Measurements from ENCODE around the gene LRRC14B. TPM values are rescaled to one million over a fixed set of nuclear protein-coding genes. Genes with fewer than 3 reads are reported as not detected.

Gene LRRC14B
- total and polyA plus RNA-seq, 2 of the 13 experiments (the other 11 are each of a cell fraction or from before 2014, with no cell fraction given) = not detected

DNA sequence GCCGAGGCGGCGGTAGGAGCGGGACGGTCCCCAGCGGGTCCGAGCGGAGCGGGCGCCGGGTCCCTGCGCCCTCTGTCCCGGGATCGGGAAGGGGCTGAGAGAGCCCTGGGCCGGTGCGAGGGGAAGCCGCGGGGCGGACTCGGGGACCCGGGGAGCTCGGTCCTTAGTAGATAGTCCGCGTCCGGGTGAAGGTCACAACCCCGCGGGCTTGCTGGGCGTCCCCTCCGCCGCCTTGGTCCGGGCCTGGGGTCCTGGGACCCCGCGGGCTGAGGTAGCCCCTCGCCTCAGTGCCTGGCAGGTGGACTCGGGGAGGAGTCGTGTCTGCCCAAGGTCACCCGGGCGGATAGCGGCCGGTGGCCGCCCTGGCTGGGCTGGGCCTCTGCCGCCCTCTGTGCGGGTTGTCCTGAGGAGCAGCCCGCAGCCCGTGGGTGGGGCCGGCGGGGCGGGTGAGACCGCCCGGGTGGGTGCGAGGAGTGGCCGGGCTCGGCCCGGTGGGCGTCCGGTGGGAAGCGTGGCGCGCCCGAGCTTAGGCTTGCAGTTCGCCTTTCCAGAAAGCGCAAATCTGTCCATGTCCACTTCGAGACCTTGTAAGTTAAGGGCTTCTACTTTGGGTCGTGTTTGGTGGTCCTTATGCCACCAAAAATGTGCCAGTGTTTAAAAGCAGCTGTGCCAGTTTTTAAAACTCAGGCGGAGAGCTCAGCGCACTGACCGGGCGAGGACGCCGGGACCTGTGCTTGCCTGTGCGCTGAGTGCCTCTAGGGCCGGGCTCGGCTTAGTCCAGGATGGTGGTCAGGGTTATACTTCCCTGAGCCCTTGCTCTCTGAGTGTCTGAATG lies 27.4 kb downstream of the LRRC14B start (continued):
- TF ChIP-seq MED8 (CRISPR knock-in tag; IDR thresholded peaks at IDR 0.05; ENCODE audit: insufficient replicate concordance) = peak; percentile 37
- TF ChIP-seq SMARCE1 (IDR thresholded peaks at IDR 0.05; ENCODE audit: borderline replicate concordance) = no peak
- TF ChIP-seq, protein P1, sequence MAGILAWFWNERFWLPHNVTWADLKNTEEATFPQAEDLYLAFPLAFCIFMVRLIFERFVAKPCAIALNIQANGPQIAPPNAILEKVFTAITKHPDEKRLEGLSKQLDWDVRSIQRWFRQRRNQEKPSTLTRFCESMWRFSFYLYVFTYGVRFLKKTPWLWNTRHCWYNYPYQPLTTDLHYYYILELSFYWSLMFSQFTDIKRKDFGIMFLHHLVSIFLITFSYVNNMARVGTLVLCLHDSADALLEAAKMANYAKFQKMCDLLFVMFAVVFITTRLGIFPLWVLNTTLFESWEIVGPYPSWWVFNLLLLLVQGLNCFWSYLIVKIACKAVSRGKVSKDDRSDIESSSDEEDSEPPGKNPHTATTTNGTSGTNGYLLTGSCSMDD (CRISPR knock-in tag; IDR thresholded peaks at IDR 0.05) = no peak
- TF ChIP-seq, protein P2, sequence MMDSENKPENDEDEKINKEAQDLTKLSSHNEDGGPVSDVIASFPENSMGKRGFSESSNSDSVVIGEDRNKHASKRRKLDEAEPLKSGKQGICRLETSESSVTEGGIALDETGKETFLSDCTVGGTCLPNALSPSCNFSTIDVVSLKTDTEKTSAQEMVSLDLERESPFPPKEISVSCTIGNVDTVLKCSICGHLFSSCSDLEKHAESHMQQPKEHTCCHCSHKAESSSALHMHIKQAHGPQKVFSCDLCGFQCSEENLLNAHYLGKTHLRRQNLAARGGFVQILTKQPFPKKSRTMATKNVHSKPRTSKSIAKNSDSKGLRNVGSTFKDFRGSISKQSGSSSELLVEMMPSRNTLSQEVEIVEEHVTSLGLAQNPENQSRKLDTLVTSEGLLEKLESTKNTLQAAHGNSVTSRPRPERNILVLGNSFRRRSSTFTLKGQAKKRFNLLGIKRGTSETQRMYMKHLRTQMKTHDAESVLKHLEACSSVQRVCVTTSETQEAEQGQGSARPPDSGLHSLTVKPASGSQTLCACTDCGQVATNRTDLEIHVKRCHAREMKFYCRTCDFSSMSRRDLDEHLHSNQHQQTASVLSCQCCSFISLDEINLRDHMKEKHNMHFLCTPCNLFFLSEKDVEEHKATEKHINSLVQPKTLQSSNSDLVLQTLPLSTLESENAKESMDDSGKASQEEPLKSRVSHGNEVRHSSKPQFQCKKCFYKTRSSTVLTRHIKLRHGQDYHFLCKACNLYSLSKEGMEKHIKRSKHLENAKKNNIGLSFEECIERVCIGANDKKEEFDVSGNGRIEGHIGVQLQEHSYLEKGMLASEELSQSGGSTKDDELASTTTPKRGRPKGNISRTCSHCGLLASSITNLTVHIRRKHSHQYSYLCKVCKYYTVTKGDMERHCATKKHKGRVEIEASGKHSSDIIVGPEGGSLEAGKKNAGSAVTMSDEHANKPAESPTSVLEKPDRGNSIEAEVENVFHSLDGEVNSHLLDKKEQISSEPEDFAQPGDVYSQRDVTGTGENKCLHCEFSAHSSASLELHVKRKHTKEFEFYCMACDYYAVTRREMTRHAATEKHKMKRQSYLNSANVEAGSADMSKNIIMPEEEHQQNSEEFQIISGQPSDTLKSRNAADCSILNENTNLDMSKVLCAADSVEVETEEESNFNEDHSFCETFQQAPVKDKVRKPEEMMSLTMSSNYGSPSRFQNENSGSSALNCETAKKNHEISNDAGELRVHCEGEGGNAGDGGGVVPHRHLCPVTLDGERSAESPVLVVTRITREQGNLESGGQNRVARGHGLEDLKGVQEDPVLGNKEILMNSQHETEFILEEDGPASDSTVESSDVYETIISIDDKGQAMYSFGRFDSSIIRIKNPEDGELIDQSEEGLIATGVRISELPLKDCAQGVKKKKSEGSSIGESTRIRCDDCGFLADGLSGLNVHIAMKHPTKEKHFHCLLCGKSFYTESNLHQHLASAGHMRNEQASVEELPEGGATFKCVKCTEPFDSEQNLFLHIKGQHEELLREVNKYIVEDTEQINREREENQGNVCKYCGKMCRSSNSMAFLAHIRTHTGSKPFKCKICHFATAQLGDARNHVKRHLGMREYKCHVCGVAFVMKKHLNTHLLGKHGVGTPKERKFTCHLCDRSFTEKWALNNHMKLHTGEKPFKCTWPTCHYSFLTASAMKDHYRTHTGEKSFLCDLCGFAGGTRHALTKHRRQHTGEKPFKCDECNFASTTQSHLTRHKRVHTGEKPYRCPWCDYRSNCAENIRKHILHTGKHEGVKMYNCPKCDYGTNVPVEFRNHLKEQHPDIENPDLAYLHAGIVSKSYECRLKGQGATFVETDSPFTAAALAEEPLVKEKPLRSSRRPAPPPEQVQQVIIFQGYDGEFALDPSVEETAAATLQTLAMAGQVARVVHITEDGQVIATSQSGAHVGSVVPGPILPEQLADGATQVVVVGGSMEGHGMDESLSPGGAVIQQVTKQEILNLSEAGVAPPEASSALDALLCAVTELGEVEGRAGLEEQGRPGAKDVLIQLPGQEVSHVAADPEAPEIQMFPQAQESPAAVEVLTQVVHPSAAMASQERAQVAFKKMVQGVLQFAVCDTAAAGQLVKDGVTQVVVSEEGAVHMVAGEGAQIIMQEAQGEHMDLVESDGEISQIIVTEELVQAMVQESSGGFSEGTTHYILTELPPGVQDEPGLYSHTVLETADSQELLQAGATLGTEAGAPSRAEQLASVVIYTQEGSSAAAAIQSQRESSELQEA (CRISPR knock-in tag; IDR thresholded peaks at IDR 0.05; ENCODE audit: not compliant biosample characterization) = peak; percentile 3
- no peak for TF ChIP-seq ZNF615 (CRISPR knock-in tag; IDR thresholded peaks at IDR 0.05; ENCODE audit: borderline replicate concordance)
- no peak for TF ChIP-seq JARID2 (CRISPR knock-in tag; IDR thresholded peaks at IDR 0.05; ENCODE audit: insufficient replicate concordance)
- TF ChIP-seq KMT2A (CRISPR knock-in tag; IDR thresholded peaks at IDR 0.05) = no peak
- TF ChIP-seq GZF1 (CRISPR knock-in tag; IDR thresholded peaks at IDR 0.05) = 0 out of 2 replicates have a peak, but pooled peaks have one; percentile 58
- TF ChIP-seq KLF16 (CRISPR knock-in tag; IDR thresholded peaks at IDR 0.05) = 0 out of 4 replicates have a peak, but pooled peaks of 1 of the 2 experiments have one; percentile 20
- TF ChIP-seq, protein P3, sequence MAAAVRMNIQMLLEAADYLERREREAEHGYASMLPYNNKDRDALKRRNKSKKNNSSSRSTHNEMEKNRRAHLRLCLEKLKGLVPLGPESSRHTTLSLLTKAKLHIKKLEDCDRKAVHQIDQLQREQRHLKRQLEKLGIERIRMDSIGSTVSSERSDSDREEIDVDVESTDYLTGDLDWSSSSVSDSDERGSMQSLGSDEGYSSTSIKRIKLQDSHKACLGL (CRISPR knock-in tag; IDR thresholded peaks at IDR 0.05) = peak; percentile 71; the same call in 1 of the 2 replicates
- no peak for TF ChIP-seq IKZF1 (IDR thresholded peaks at IDR 0.05)
- TF ChIP-seq FOXC1 (CRISPR knock-in tag; IDR thresholded peaks at IDR 0.05; ENCODE audit: borderline replicate concordance) = peak; percentile 25; the same call in 1 of the 2 replicates
- TF ChIP-seq ZNF557 (CRISPR knock-in tag; IDR thresholded peaks at IDR 0.05) = no peak
- peak; percentile 40; the same call in 1 of the 2 replicates for TF ChIP-seq SP4 (CRISPR knock-in tag; IDR thresholded peaks at IDR 0.05)
- TF ChIP-seq, protein P4, sequence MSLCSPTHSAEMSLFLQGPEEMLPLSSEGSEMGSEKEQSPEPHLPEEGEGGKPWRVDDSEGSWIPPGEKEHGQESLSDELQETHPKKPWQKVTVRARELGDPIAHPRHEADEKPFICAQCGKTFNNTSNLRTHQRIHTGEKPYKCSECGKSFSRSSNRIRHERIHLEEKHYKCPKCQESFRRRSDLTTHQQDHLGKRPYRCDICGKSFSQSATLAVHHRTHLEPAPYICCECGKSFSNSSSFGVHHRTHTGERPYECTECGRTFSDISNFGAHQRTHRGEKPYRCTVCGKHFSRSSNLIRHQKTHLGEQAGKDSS (CRISPR knock-in tag; IDR thresholded peaks at IDR 0.05; ENCODE audit: borderline replicate concordance, low read depth) = 0 out of 2 replicates have a peak, but pooled peaks have one; percentile 57
- no peak for TF ChIP-seq MIXL1 (CRISPR knock-in tag; IDR thresholded peaks at IDR 0.05)
- TF ChIP-seq, protein P5, sequence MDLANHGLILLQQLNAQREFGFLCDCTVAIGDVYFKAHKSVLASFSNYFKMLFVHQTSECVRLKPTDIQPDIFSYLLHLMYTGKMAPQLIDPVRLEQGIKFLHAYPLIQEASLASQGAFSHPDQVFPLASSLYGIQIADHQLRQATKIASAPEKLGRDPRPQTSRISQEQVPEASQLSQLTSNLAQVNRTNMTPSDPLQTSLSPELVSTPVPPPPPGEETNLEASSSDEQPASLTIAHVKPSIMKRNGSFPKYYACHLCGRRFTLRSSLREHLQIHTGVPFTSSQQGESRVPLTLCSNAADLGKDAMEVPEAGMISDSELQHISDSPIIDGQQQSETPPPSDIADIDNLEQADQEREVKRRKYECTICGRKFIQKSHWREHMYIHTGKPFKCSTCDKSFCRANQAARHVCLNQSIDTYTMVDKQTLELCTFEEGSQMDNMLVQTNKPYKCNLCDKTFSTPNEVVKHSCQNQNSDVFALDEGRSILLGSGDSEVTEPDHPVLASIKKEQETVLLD (CRISPR knock-in tag; IDR thresholded peaks at IDR 0.05; ENCODE audit: low read depth) = no peak; the same call in 1 of the 2 replicates
